A673 (cell line): ENCODE data around the gene LIX1. TPM values are rescaled to one million over a fixed set of nuclear protein-coding genes. Genes with fewer than 3 reads are reported as not detected.

Experiments
- BruUV-seq: library from RNA; stranded (reverse); fragments of 400-500 nt; replicated peaks from 2 replicates; lab custom pipeline; 2021; lab: Mats Ljungman, UMichigan
- CTCF ChIA-PET: fragments of 300-600 bp; sonication (Branson Sonifier 250); formaldehyde crosslinking; loops from one replicate; lab custom pipeline; 2022; ENCODE audit warnings: antibody characterized with exemption; lab: Charles Lee
- POLR2A ChIA-PET: fragments of 300-600 bp; sonication (Branson Sonifier 250); formaldehyde crosslinking; loops from one replicate; lab custom pipeline; 2022; ENCODE audit warnings: antibody characterized with exemption; ENCODE audit not compliant: low non-redundant PET; lab: Charles Lee
- DNase-seq: peaks from one replicate; pipeline ENCODE4 v3.0.0-alpha.2; 2015; ENCODE audit warnings: low spot score
- H3K27ac ChIP-seq: fragments of 200-600 bp; sonication (generic); 2 replicates; pipeline ENCODE4 v1.5.1; 2016; ENCODE audit warnings: mixed run types, low read depth, mild to moderate bottlenecking, mixed read lengths, antibody characterized with exemption, low read length; ENCODE audit not compliant: poor library complexity, severe bottlenecking
- H3K27me3 ChIP-seq: fragments of 200-600 bp; sonication (generic); replicated peaks from 2 replicates; pipeline ENCODE4 v1.6.1; 2017; ENCODE audit warnings: mixed run types, low read depth, mild to moderate bottlenecking, mixed read lengths, antibody characterized with exemption, low read length; ENCODE audit not compliant: insufficient read depth, poor library complexity
- H3K36me3 ChIP-seq: fragments of 200-600 bp; sonication (generic); 2 replicates; pipeline ENCODE4 v1.6.1; 2016; ENCODE audit warnings: mixed run types, mild to moderate bottlenecking, mixed read lengths, antibody characterized with exemption, low read length; ENCODE audit not compliant: insufficient read depth, poor library complexity, severe bottlenecking
- H3K4me1 ChIP-seq: fragments of 200-600 bp; sonication (generic); 2 replicates; pipeline ENCODE4 v1.6.1; 2017; ENCODE audit warnings: mixed run types, mild to moderate bottlenecking, mixed read lengths, antibody characterized with exemption, low read length; ENCODE audit not compliant: insufficient read depth, poor library complexity, severe bottlenecking
- H3K4me3 ChIP-seq: fragments of 200-600 bp; sonication (generic); 2 replicates; pipeline ENCODE4 v1.5.1; 2016; ENCODE audit warnings: low read depth, mixed run types, mild to moderate bottlenecking, mixed read lengths, low read length; ENCODE audit not compliant: poor library complexity, severe bottlenecking
- H3K9me3 ChIP-seq: fragments of 200-600 bp; sonication (generic); 2 replicates; pipeline ENCODE4 v1.6.1; 2016; ENCODE audit warnings: mixed run types, low read depth, mild to moderate bottlenecking, mixed read lengths, antibody characterized with exemption, low read length; ENCODE audit not compliant: poor library complexity, severe bottlenecking
- EZH2 ChIP-seq: fragments of 200-600 bp; sonication (generic); IDR thresholded peaks from 2 replicates; pipeline ENCODE4 v1.6.1; 2017; ENCODE audit warnings: borderline replicate concordance, low read depth, mild to moderate bottlenecking, mixed read lengths, antibody characterized with exemption, low read length; ENCODE audit not compliant: poor library complexity, severe bottlenecking
- intact Hi-C: fragments of 100-400 bp; cut with micrococcal nuclease; formaldehyde crosslinking; loops from one replicate; pipeline ENCODE4 v1.10.0; 2022; ENCODE audit not compliant: unreplicated experiment
- total RNA-seq: library from RNA; stranded (reverse); gene quantifications from 2 replicates; pipeline ENCODE4 v1.2.3, GENCODE V29; 2021
- TF ChIP-seq, protein P1 (sequence below): fragments of 300-800, 200-600 bp; sonication (generic); conservative IDR thresholded peaks from 2 replicates; pipeline ENCODE4 v1.5.1; 2017; ENCODE audit warnings: low read depth, mild to moderate bottlenecking, antibody characterized with exemption, low read length, moderate library complexity, mixed read lengths

The LIX1 gene
- total RNA-seq, 1 experiment from 2014 or later: not detected

DNA sequence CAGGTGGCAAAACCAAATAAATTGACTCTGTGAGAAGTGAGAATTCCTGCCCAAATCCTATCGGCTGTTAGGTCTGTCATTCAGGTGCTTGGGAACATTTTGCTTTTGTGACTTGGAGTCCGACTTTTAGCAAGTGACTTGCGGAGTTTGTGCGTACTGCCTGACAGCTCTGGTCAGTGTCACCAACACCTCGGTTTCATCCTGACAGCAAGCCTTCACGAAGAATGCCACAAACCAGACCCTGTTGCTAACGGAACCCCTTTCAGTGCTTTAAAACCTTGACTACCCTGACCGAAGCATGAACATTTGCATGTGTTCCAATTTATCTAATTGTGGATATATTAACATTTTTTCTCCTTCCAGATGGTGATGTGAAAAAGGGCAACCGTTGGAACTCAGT is 26.5 kb downstream of the LIX1 start:
- ChIA-PET CTCF (no interaction called here), POLR2A (no interaction called here)
- Histone ChIP-seq H3K9me3 (no peaks in the 10 kb centered on the region), H3K27me3 (no peaks in the 10 kb centered on the region), H3K4me1 (no peaks in the 10 kb centered on the region), H3K4me3 (no peak overlapping the region), H3K36me3 (no peaks in the 10 kb centered on the region), H3K27ac (no peak overlapping the region)
- no TSS peak for BruUV-seq
- TF ChIP-seq, protein P1, sequence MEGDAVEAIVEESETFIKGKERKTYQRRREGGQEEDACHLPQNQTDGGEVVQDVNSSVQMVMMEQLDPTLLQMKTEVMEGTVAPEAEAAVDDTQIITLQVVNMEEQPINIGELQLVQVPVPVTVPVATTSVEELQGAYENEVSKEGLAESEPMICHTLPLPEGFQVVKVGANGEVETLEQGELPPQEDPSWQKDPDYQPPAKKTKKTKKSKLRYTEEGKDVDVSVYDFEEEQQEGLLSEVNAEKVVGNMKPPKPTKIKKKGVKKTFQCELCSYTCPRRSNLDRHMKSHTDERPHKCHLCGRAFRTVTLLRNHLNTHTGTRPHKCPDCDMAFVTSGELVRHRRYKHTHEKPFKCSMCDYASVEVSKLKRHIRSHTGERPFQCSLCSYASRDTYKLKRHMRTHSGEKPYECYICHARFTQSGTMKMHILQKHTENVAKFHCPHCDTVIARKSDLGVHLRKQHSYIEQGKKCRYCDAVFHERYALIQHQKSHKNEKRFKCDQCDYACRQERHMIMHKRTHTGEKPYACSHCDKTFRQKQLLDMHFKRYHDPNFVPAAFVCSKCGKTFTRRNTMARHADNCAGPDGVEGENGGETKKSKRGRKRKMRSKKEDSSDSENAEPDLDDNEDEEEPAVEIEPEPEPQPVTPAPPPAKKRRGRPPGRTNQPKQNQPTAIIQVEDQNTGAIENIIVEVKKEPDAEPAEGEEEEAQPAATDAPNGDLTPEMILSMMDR: no peak
- TF ChIP-seq EZH2: no peak
- intact Hi-C loops: no loop called here
- no peak for DNase-seq

DNA sequence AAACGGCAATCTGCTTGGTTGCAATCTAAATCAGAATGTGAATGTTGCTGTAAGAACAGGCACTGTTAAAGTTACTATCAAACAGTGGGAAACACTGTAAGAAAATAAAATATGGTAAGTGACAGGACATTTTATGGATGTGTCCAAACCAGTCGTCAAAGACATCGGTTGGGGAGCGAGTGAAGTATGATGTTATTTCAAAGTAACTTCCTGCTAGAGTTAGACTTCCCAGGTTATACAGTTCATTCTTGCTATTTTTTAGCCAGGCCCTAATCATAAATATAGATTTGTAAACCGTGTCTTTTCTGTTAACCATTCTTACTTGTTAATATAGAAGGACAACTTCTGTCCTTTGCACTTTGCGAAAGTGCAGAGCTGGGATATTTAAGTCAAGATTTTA is 30.2 kb downstream of the LIX1 start:
- POLR2A ChIA-PET: no interaction called here
- BruUV-seq: no TSS peak
- Histone ChIP-seq H3K4me1 (no peaks in the 10 kb centered on the region), H3K9me3 (no peaks in the 10 kb centered on the region), H3K27me3 (no peaks in the 10 kb centered on the region), H3K4me3 (no peak overlapping the region), H3K27ac (no peak overlapping the region), H3K36me3 (no peaks in the 10 kb centered on the region)
- intact Hi-C loops: no loop called here
- TF ChIP-seq, protein P1: no peak
- no peak for TF ChIP-seq EZH2
- DNase-seq: no peak
- CTCF ChIA-PET: no interaction called here

DNA sequence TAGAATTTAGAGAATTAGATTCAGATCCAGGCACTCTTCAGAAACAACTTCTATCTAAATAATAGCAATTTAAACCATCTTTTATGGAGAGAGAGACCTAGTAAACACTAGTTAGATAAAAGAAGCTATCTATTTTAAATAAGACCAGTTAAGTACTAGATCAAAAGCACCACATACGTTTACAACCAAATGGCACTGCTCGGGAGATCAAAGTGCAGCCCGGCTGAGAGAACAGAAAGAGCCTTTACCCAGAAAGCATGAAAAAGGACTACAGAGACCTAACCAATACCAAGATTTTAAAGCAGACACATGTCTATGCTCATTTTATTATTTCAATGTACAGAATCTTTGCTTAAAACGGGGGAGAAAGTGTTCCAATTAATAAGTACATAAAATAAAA is 30.8 kb downstream of the LIX1 start:
- ChIA-PET CTCF (no interaction called here), POLR2A (no interaction called here)
- TF ChIP-seq EZH2: no peak
- TF ChIP-seq, protein P1: no peak
- Histone ChIP-seq H3K4me1 (no peaks in the 10 kb centered on the region), H3K4me3 (no peak overlapping the region), H3K36me3 (no peaks in the 10 kb centered on the region), H3K27me3 (no peaks in the 10 kb centered on the region), H3K27ac (no peak overlapping the region), H3K9me3 (no peaks in the 10 kb centered on the region)
- DNase-seq: no peak
- no TSS peak for BruUV-seq
- intact Hi-C loops: no loop called here
